NCI-H1694 treated with DMSO at 0.1 percent for 48 hours (cell line): ENCODE measurements around the gene PCBP3.
"Not testable (repeated sequence)": the region's sequence is repeated elsewhere in the genome, so short reads cannot be mapped to it uniquely, and the experiment has no call there.

Experiments
- DNase-seq: peaks from one replicate; lab custom pipeline; 2025; lab: John Stamatoyannopoulos, UW

The PCBP3 gene

GRCh38 chr21:45678790-45679189, 35.3 kb downstream of the PCBP3 start:
- DNase-seq: not testable (repeated sequence)

GRCh38 chr21:45680215-45680614, 36.7 kb downstream of the PCBP3 start:
- DNase-seq: no peak

GRCh38 chr21:45695086-45695485, 51.6 kb downstream of the PCBP3 start:
- DNase-seq: no peak

- no peak for DNase-seq
Observed at GRCh38 chr21:45698493-45699184, 55.1 kb downstream of the PCBP3 start.

- DNase-seq: no peak
Observed at GRCh38 chr21:45699251-45699942, 55.9 kb downstream of the PCBP3 start.

- no peak for DNase-seq
Observed at GRCh38 chr21:45699966-45700365, 56.4 kb downstream of the PCBP3 start.

GRCh38 chr21:45700461-45700860, 56.9 kb downstream of the PCBP3 start:
- no peak for DNase-seq

- DNase-seq: no peak
Observed at GRCh38 chr21:45704311-45705108, 61.0 kb downstream of the PCBP3 start.

GRCh38 chr21:45706299-45706698, 62.8 kb downstream of the PCBP3 start:
- DNase-seq: no peak

GRCh38 chr21:45709173-45709572, 65.6 kb downstream of the PCBP3 start:
- no peak for DNase-seq

- DNase-seq: no peak
Observed at GRCh38 chr21:45709696-45710268, 66.3 kb downstream of the PCBP3 start.

GRCh38 chr21:45710306-45710705, 66.8 kb downstream of the PCBP3 start:
- not testable (repeated sequence) for DNase-seq

- DNase-seq: no peak
Observed at GRCh38 chr21:45713613-45714012, 70.1 kb downstream of the PCBP3 start.

- no peak for DNase-seq
Observed at GRCh38 chr21:45715441-45715840, 71.9 kb downstream of the PCBP3 start.

- DNase-seq: no peak
Observed at GRCh38 chr21:45718413-45718812, 74.9 kb downstream of the PCBP3 start.

GRCh38 chr21:45719177-45719802, 75.8 kb downstream of the PCBP3 start:
- DNase-seq: no peak

- DNase-seq: not testable (repeated sequence)
Observed at GRCh38 chr21:45720204-45720603, 76.7 kb downstream of the PCBP3 start.

- DNase-seq: no peak
Observed at GRCh38 chr21:45721671-45722070, 78.1 kb downstream of the PCBP3 start.

GRCh38 chr21:45723049-45723958, 79.8 kb downstream of the PCBP3 start:
- no peak for DNase-seq

GRCh38 chr21:45724345-45724961, 80.9 kb downstream of the PCBP3 start:
- no peak for DNase-seq
